AG10803 (cell line): ENCODE data around the gene MYLIP.
A peak's percentile ranks its signal among the peaks of the same experiment; 100 is the strongest.

Source experiments
- DNase-seq: peaks from one replicate; pipeline ENCODE4 v3.0.0; 2010; ENCODE audit warnings: low read depth
- H3K4me3 ChIP-seq: 2 replicates; pipeline ENCODE4 v1.5.1; 2011; ENCODE audit warnings: mild to moderate bottlenecking, low read length, control low read depth
- TF ChIP-seq, protein P1 (sequence below): conservative IDR thresholded peaks from 2 replicates; pipeline ENCODE4 v1.5.1; 2011; ENCODE audit warnings: mild to moderate bottlenecking, low read length, control low read depth, inconsistent platforms

The MYLIP gene

DNA sequence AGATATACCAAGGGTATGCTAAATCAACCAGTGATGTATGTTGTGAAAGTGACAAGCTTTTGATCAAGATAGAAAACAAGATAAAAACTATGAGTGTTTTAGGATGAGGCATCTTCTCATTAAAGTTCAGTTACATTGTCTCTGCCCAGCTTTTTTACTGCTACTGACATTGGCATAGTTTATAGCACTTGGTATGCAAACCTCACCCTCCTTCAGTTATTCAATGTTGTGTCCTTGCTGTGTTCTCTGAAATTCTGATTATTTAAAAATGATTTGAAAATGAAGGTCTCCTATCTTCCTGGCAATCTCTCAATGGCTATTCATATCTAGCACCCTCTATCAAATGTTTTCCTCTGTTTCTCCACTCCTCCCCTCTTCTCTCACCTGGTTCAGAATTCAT lies 6.7 kb upstream of the MYLIP start:
- no peak overlapping the region for H3K4me3 ChIP-seq
- TF ChIP-seq, protein P1, sequence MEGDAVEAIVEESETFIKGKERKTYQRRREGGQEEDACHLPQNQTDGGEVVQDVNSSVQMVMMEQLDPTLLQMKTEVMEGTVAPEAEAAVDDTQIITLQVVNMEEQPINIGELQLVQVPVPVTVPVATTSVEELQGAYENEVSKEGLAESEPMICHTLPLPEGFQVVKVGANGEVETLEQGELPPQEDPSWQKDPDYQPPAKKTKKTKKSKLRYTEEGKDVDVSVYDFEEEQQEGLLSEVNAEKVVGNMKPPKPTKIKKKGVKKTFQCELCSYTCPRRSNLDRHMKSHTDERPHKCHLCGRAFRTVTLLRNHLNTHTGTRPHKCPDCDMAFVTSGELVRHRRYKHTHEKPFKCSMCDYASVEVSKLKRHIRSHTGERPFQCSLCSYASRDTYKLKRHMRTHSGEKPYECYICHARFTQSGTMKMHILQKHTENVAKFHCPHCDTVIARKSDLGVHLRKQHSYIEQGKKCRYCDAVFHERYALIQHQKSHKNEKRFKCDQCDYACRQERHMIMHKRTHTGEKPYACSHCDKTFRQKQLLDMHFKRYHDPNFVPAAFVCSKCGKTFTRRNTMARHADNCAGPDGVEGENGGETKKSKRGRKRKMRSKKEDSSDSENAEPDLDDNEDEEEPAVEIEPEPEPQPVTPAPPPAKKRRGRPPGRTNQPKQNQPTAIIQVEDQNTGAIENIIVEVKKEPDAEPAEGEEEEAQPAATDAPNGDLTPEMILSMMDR = no peak
- DNase-seq = no peak

DNA sequence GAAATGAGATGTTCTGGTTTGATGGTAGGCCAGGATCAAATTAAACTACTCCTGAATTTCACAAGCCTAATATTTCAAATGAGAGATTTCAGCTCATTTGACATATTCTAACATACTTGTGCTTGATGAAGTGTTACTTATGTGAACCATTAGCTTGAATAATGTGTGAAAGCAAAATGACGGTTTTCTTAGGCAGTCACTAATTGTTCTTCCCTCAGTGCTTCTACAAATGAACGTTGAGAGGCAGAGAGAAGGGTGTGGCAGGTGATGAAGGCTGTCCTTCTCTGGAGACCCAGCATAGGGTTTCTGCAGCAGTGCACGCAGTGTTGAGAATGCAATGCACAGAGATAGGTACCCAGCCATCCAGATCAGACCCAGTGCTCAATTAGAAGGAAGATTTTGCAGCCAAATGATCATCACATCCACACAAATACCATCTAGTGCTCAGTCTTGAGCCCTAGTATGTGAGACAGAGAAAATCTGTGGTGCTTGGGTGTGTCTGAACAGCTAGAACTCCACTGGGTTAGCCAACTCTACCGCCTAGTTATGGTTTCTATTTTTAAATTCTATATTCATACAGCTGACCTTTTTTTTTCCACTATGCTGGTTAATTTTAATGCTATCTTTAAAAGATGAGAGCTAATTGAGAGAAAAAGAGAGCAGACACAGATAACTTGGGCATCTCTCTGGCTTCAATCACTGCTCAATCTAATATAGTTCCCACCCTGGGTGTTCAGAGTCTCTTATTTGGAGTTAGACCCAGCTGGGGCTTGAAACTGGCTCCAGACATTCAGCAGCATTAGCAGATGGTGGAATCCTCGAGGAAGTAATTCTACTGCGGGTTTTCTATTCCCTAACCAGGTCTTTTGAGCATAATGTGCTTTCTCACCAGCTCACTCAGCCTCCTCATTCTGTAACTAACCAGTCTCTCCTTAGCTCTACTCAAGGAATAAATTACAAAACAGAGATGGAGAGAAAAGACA lies 4.4 kb upstream of the MYLIP start:
- TF ChIP-seq, protein P1 = no peak
- DNase-seq = no peak
- no peak overlapping the region for H3K4me3 ChIP-seq

DNA sequence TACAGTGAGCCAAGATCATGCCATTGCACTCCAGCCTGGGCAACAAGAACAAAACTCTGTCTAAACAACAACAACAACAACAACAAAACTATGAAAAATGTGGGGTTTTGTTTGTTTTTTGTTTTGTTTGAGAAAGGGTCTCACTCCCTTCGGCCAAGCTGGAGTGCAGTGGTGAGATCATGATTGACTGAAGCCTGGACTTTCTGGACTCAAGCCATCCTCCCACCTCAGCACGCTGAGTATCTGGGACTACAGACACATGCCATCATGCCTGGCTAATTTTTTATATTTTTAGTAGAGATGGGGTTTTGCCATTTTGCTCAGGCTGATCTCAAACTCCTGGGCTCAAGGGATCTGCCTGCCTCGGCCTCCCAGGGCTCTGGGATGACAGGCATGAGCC lies 2.8 kb upstream of the MYLIP start:
- no peak for DNase-seq
- H3K4me3 ChIP-seq = no peak overlapping the region
- TF ChIP-seq, protein P1 = no peak

DNA sequence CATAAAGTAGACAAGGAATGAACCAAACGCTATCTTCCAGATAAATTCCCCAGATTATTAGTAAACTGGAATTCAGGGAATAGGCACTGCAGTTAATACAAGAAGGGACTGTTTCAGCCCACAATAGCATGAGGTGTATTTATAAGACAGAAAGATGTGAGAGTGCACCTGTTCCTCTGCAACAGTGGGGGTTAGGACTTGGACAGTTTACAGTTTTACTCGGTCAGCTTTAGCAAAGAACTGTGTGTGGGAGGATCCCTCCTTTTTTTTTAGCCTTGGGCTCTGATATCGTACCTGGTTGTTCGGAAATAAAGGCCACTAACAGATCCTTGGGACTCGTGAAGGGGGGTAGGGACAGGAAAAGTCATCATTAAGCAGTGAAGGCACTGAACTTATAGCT lies 2.0 kb upstream of the MYLIP start:
- no peak for DNase-seq
- H3K4me3 ChIP-seq = no peak overlapping the region
- TF ChIP-seq, protein P1 = no peak

DNA sequence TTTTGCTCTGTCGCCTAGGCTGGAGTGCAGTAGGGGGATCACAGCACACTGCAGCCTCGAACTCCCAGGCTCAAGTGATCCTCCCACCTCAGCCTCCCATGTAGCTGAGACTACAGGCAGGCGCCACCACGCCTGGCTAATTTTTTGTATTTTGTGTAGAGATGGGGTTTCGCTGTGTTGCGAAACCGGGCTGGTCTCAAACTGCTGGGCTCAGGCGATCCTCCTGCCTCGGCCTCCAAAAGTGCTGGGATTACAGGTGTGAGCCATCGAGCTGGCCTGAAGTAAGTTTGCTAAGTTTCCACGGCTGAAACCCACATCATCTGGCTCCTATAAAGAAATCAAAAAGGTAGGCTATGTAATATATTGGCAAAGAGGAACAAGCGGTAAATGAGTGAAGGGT lies 1.4 kb upstream of the MYLIP start:
- no peak for DNase-seq
- H3K4me3 ChIP-seq = no peak overlapping the region
- TF ChIP-seq, protein P1 = no peak

DNA sequence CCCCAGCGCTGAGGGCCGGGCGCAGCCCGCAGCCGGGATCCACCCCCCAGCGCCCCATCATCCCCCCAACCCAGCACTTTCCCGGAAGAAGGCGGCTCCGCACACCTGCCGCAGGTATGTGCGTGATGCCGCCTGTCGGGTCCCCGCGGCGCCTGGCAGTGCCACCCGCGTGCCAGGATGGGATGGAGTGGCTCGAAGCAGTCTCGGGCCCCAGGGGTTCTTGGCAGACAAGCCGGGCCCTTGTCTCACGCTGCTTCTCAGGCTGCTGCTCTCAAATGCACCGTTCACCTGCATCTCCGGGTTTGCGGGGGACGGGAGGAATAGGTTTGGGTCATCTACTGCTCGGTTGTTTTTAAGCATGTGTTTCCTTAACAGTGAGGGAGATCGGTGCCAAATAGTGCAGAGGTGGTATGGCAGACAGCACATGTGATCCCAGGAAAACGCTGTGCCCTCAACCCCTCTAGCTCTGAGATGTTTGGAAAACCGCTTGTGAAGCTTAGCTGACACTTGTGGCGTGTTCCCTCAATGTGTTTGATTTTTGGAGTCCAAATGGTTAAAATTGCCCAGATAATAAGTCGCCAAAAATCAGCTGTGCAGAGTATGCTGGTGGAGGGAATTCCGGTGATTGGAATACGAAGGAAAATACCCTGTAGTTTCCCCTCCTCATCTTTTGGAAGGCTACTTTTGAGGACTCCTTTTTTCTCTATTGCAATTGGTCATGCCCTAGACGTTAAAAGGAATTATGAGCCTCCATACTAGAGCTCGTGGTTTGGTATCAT lies 926 bp downstream of the MYLIP start:
- TF ChIP-seq, protein P1 = no peak
- no peak for DNase-seq
- peak overlapping the region; percentile 80 for H3K4me3 ChIP-seq
